ENCODE results near the gene CCNF. TPM values are rescaled to one million over a fixed set of nuclear protein-coding genes. Genes with fewer than 3 reads are reported as not detected.

CCNF gene
- total and polyA plus RNA-seq, 2 of the 8 experiments (the other 6 are each of a cell fraction or from before 2014, with no cell fraction given) = 15.4 to 54.3 TPM

DNA sequence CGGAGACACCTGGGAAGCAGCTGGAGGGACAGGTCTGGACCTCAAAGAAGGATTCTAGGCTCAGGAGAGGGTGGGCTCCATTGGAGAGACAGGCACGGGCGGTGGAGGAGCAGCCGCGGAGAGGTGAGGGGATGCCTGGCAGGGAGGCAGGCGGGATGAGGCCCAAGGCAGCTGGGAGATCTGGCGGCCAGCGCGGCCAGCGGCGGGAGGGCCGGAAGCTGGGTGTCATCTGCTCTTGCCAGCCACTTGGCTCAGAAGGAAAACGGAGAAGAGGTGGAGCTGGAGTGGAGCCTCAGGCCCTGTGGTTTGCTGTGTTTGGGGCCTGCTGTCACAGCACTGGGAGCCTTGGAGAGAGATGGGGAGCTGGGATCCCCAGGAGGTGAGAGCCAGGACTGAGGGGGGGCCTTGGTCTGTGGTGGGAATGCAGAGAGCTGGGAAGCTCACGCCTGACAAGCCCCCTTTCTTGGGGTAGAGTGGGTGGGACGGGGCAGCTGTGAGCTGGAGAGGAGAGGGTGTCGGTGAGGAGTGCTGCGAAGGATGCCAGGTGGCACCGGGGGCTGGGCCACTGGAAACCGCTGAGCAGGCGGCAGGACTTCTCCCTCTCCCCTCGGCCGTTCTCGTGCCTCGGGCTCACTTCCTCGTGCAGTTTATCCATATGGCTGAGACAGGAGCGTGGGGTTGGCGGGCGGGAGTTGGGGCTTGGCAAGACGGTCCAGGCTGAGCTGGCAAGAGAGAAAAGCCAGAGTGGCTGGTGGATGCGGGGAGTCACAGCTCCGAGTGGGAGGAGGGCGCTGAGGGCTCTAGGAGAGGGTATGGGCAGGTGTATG lies 53.7 kb downstream of the CCNF start:
- Histone ChIP-seq H3K4ac (replicated peaks; ENCODE audit: insufficient read length, low read depth, low read length) (no peak overlapping the region), H2BK5ac (ENCODE audit: low read depth, low read length) (no peak overlapping the region; the same call in 1 of the 2 replicates), H2BK20ac (ENCODE audit: low read length) (no peak overlapping the region), H3K18ac (ENCODE audit: extremely low read depth, low read length) (no peak overlapping the region), H3K4me2 (ENCODE audit: insufficient read depth in 1 of 2, low read depth in 2 of 2, low read length in 2 of 2) (no peak overlapping the region), H2AK5ac (ENCODE audit: low read depth, low read length) (no peak overlapping the region), H4K5ac (ENCODE audit: insufficient read length, low read depth, low read length) (no peak overlapping the region), H3K23me2 (ENCODE audit: low read depth, low read length) (no peaks in the 10 kb centered on the region), H3K9me3 (ENCODE audit: insufficient read depth in 2 of 2, low read depth in 1 of 2, low read length in 1 of 2) (no peaks in the 10 kb centered on the region), H3K14ac (ENCODE audit: insufficient read length) (no peak overlapping the region), H3K36me3 (ENCODE audit: control insufficient read depth in 2 of 4, insufficient read depth in 4 of 4, low read length in 3 of 4) (no peaks in the 10 kb centered on the region), H3K27ac (ENCODE audit: low read depth, low read length) (no peak overlapping the region), H3K23ac (ENCODE audit: insufficient read length) (no peak overlapping the region), H2AFZ (ENCODE audit: low read length) (no peak overlapping the region), H2BK15ac (ENCODE audit: low read length) (no peak overlapping the region), H3K4me3 (ENCODE audit: extremely low read depth in 1 of 4, insufficient read depth in 2 of 4, low read depth in 3 of 4, low read length in 4 of 4) (no peak overlapping the region), H4K20me1 (replicated peaks in 1 of 2; ENCODE audit: control insufficient read depth in 1 of 2, insufficient read depth in 2 of 2, low read length in 2 of 2) (peaks cover 4 to 6% of the 10 kb centered on the region in 2 experiments), H3K56ac (replicated peaks; ENCODE audit: insufficient read length, low read depth, low read length) (no peak overlapping the region), H3K27me3 (replicated peaks in 1 of 4; ENCODE audit: control insufficient read depth in 3 of 4, extremely low read depth in 1 of 4, insufficient read depth in 3 of 4, low read length in 3 of 4) (no peaks in the 10 kb centered on the region; a peak in 1 of 7 replicates), H4K8ac (ENCODE audit: extremely low read depth, insufficient read depth, low read length) (no peak overlapping the region; the same call in 1 of the 2 replicates), H3K79me2 (ENCODE audit: control insufficient read depth in 1 of 2, insufficient read depth in 2 of 2, low read length in 2 of 2) (peaks cover 0 to 2% of the 10 kb centered on the region in 2 experiments; a peak in 1 of 4 replicates), H2BK12ac (ENCODE audit: low read depth, low read length) (no peak overlapping the region), H3K9ac (replicated peaks in 1 of 4; ENCODE audit: extremely low read depth in 1 of 4, low read depth in 3 of 4, low read length in 3 of 4) (no peak overlapping the region), H2BK120ac (replicated peaks; ENCODE audit: low read depth, low read length) (no peak overlapping the region), H4K91ac (replicated peaks; ENCODE audit: insufficient read length, low read length) (no peak overlapping the region), H3K79me1 (ENCODE audit: low read depth, low read length) (peaks cover 21% of the 10 kb centered on the region), H3K4me1 (replicated peaks in 1 of 4; ENCODE audit: control insufficient read depth in 3 of 4, insufficient read depth in 4 of 4, low read length in 3 of 4) (peaks cover 0 to 3% (median 0%) of the 10 kb centered on the region in 4 experiments; a peak in 1 of 7 replicates)
- CTCF ChIA-PET (ENCODE audit: partially characterized antibody) = interaction anchor here (0.6 to 2.9 kb wide), 13 partner anchors 9 to 186 kb away, joined by 3 to 23 read pairs (median 4); partner anchors contain the start of genes TBC1D24 and TEDC2
- TF ChIP-seq ASH2L (IDR thresholded peaks at IDR 0.05; ENCODE audit: low read length) (no peak), GTF2F1 (IDR thresholded peaks at IDR 0.05; ENCODE audit: borderline replicate concordance, low read depth, low read length) (no peak)
- POLR2A ChIA-PET (ENCODE audit: partially characterized antibody) = interaction anchor here (0.8 to 2.0 kb wide), 7 partner anchors 9 to 330 kb away, joined by 3 to 6 read pairs (median 4); partner anchors contain the start of gene ECI1
- DNase-seq (ENCODE audit: low read depth in 1 of 2, low spot score in 2 of 2) (no peak), FAIRE-seq (no peak)
- WGBS, 2 experiments (ENCODE audit: extremely low coverage in 1 of 2, insufficient coverage in 1 of 2, insufficient read length in 1 of 2, insufficient replicate concordance in 2 of 2, low coverage in 1 of 2, low lambda C conversion rate in 2 of 2, missing lambda C conversion rate in 1 of 2) = 86% methylated on average over 31 of the region's 32 CpGs; no CpG with 5 or more reads in 1 of the 2 experiments
